C4-2B (cell line): ENCODE results near the gene RASA3.

Experiments
- CTCF ChIP-seq: fragments of 450-650 bp; conservative IDR thresholded peaks from 2 replicates; pipeline ENCODE4 v1.5.1; 2017; ENCODE audit warnings: mild to moderate bottlenecking
- ZFX ChIP-seq: fragments of 450-650 bp; IDR thresholded peaks from 2 replicates; pipeline ENCODE4 v1.6.1; 2017

- TF ChIP-seq CTCF: no peak
- TF ChIP-seq ZFX: no peak
Observed at GRCh38 chr13:113953561-113953960, 178.9 kb downstream of the RASA3 start.
